ENCODE results near the gene SLC35F3.

DNA sequence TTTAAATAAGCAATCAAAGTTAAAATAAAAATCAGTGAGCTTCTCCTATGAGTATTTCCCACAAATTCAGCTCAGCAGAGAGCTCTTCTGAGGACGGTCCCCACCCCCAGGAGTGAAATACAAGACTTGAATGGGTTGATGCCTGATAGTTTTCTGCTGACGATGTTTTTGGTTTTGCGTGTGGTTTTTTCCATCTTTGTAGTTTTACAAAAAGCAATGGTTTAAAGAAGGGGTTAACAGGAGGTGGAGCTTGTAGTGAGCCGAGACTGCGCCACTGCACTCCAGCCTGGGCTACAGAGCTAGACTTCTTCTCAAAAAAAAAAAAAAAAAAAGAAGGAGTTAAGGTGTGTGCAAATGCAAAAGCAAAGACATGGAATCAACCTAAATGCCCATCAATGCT, 297.1 kb downstream of the SLC35F3 start:
- TF ChIP-seq POLR2AphosphoS5 (IDR thresholded peaks at IDR 0.05) = no peak
- no peak for TF ChIP-seq POLR2A (IDR thresholded peaks at IDR 0.05)
- TF ChIP-seq EP300 (IDR thresholded peaks at IDR 0.05) = no peak
- TF ChIP-seq, protein P1, sequence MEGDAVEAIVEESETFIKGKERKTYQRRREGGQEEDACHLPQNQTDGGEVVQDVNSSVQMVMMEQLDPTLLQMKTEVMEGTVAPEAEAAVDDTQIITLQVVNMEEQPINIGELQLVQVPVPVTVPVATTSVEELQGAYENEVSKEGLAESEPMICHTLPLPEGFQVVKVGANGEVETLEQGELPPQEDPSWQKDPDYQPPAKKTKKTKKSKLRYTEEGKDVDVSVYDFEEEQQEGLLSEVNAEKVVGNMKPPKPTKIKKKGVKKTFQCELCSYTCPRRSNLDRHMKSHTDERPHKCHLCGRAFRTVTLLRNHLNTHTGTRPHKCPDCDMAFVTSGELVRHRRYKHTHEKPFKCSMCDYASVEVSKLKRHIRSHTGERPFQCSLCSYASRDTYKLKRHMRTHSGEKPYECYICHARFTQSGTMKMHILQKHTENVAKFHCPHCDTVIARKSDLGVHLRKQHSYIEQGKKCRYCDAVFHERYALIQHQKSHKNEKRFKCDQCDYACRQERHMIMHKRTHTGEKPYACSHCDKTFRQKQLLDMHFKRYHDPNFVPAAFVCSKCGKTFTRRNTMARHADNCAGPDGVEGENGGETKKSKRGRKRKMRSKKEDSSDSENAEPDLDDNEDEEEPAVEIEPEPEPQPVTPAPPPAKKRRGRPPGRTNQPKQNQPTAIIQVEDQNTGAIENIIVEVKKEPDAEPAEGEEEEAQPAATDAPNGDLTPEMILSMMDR (IDR thresholded peaks at IDR 0.05) = no peak
